GM21367 (cell line): ENCODE data around the gene PHYKPL.

Source experiments
- ATAC-seq: cut with Tn5 transposase; IDR thresholded peaks from one replicate; pipeline ENCODE4 v1.9.1; 2021; ENCODE audit not compliant: unreplicated experiment

The PHYKPL gene

GRCh38 chr5:178224403-178224802, 8.2 kb downstream of the PHYKPL start:
- ATAC-seq, result no peak

GRCh38 chr5:178223828-178224335, 8.7 kb downstream of the PHYKPL start:
- ATAC-seq, result no peak

GRCh38 chr5:178223196-178223773, 9.3 kb downstream of the PHYKPL start:
- ATAC-seq, result no peak

- no peak for ATAC-seq
These were observed 10.3 kb downstream of the PHYKPL start for GRCh38 chr5:178222292-178222691.

GRCh38 chr5:178221853-178222252, 10.7 kb downstream of the PHYKPL start:
- ATAC-seq, result no peak

GRCh38 chr5:178221282-178221681, 11.3 kb downstream of the PHYKPL start:
- no peak for ATAC-seq

GRCh38 chr5:178218827-178219226, 13.8 kb downstream of the PHYKPL start:
- ATAC-seq, result no peak

GRCh38 chr5:178218237-178218776, 14.3 kb downstream of the PHYKPL start:
- no peak for ATAC-seq

- no peak for ATAC-seq
These were observed 15.8 kb downstream of the PHYKPL start for GRCh38 chr5:178216779-178217178.

GRCh38 chr5:178216088-178216534, 16.5 kb downstream of the PHYKPL start:
- no peak for ATAC-seq

- no peak for ATAC-seq
These were observed 17.2 kb downstream of the PHYKPL start for GRCh38 chr5:178215280-178216002.

GRCh38 chr5:178214160-178214803, 18.3 kb downstream of the PHYKPL start:
- ATAC-seq, result no peak

- ATAC-seq, result no peak
These were observed 18.9 kb downstream of the PHYKPL start for GRCh38 chr5:178213748-178214151.

- ATAC-seq, result no peak
These were observed 19.6 kb downstream of the PHYKPL start for GRCh38 chr5:178213003-178213461.

- no peak for ATAC-seq
These were observed 20.2 kb downstream of the PHYKPL start for GRCh38 chr5:178212241-178213002.

GRCh38 chr5:178211095-178212048, 21.2 kb downstream of the PHYKPL start:
- ATAC-seq, result no peak

- ATAC-seq, result no peak
These were observed 21.9 kb downstream of the PHYKPL start for GRCh38 chr5:178210686-178211085.

- no peak for ATAC-seq
These were observed 22.5 kb downstream of the PHYKPL start for GRCh38 chr5:178210073-178210535.

- no peak for ATAC-seq
These were observed 23.1 kb downstream of the PHYKPL start for GRCh38 chr5:178209334-178210072.
